GM19452 (cell line): ENCODE measurements around the gene CHADL.

Source experiments
- ATAC-seq: cut with Tn5 transposase; IDR thresholded peaks from one replicate; pipeline ENCODE4 v1.9.1; 2021; ENCODE audit not compliant: unreplicated experiment

The CHADL gene

GRCh38 chr22:41234815-41235695 is 5.7 kb downstream of the CHADL start:
- ATAC-seq, result no peak

- ATAC-seq, result no peak
Measured at GRCh38 chr22:41231369-41231768, 9.4 kb downstream of the CHADL start.

- ATAC-seq, result no peak
Measured at GRCh38 chr22:41230401-41230785, 10.3 kb downstream of the CHADL start.

- ATAC-seq, result no peak
Measured at GRCh38 chr22:41229730-41230400, 10.9 kb downstream of the CHADL start.

- ATAC-seq, result no peak
Measured at GRCh38 chr22:41229215-41229614, 11.5 kb downstream of the CHADL start.

GRCh38 chr22:41226723-41227655 is 13.7 kb downstream of the CHADL start:
- no peak for ATAC-seq

GRCh38 chr22:41223535-41223934 is 17.2 kb downstream of the CHADL start:
- no peak for ATAC-seq

GRCh38 chr22:41222846-41223507 is 17.8 kb downstream of the CHADL start:
- no peak for ATAC-seq

GRCh38 chr22:41217553-41218157 is 23.1 kb downstream of the CHADL start:
- no peak for ATAC-seq

GRCh38 chr22:41216984-41217383 is 23.7 kb downstream of the CHADL start:
- no peak for ATAC-seq

GRCh38 chr22:41215926-41216325 is 24.8 kb downstream of the CHADL start:
- no peak for ATAC-seq

GRCh38 chr22:41215409-41215808 is 25.3 kb downstream of the CHADL start:
- no peak for ATAC-seq

GRCh38 chr22:41206719-41207118 is 34.0 kb downstream of the CHADL start:
- ATAC-seq, result no peak

GRCh38 chr22:41204992-41205900 is 35.5 kb downstream of the CHADL start, which contains the start of gene L3MBTL2:
TSS of gene L3MBTL2 (plus strand) at chr22:41205312. CDS start at chr22:41205363, 51 bp downstream.
- peak; percentile 97 for ATAC-seq

- ATAC-seq, result no peak
Measured at GRCh38 chr22:41204066-41204465, 36.7 kb downstream of the CHADL start.

GRCh38 chr22:41203118-41203517 is 37.6 kb downstream of the CHADL start:
- ATAC-seq, result no peak

GRCh38 chr22:41201141-41201540 is 39.6 kb downstream of the CHADL start:
- no peak for ATAC-seq

GRCh38 chr22:41198027-41198580 is 42.6 kb downstream of the CHADL start:
- no peak for ATAC-seq
